ENCODE measurements around the gene ADAMTS6. TPM values are rescaled to one million over a fixed set of nuclear protein-coding genes. Genes with fewer than 3 reads are reported as not detected.

The ADAMTS6 gene
- total and polyA plus RNA-seq, 2 of the 13 experiments (the other 11 are each of a cell fraction or from before 2014, with no cell fraction given) = 3.1 to 8.2 TPM

DNA sequence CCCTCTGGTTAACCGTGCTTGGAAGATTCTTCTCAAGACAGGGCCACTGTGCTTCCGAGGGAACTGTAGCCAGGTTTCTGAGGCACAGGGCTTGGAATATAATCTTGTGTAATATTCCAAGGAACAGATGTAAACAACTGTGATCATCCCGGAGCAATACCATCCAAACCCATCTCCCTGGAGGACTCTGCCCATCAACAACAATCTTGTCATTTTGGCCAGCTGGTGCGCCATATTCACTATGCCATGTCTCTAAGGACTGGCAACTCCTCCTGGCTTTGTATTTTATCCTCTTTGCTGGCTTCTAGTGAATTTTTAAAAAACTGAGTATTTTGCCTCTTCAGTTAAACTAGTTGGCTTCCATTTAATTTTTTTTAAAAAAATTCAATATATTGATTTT, 349.3 kb downstream of the ADAMTS6 start (continued):
- TF ChIP-seq, protein P1, sequence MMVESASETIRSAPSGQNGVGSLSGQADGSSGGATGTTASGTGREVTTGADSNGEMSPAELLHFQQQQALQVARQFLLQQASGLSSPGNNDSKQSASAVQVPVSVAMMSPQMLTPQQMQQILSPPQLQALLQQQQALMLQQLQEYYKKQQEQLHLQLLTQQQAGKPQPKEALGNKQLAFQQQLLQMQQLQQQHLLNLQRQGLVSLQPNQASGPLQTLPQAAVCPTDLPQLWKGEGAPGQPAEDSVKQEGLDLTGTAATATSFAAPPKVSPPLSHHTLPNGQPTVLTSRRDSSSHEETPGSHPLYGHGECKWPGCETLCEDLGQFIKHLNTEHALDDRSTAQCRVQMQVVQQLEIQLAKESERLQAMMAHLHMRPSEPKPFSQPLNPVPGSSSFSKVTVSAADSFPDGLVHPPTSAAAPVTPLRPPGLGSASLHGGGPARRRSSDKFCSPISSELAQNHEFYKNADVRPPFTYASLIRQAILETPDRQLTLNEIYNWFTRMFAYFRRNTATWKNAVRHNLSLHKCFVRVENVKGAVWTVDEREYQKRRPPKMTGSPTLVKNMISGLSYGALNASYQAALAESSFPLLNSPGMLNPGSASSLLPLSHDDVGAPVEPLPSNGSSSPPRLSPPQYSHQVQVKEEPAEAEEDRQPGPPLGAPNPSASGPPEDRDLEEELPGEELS (CRISPR knock-in tag; IDR thresholded peaks at IDR 0.05) = no peak
- TF ChIP-seq ZFX (CRISPR knock-in tag; IDR thresholded peaks at IDR 0.05; ENCODE audit: low read depth) (no peak), EZH2 (conservative IDR thresholded peaks at IDR 0.05; ENCODE audit: low read depth, low read length) (no peak), ZBTB21 (CRISPR knock-in tag; IDR thresholded peaks at IDR 0.05) (no peak)
- TF ChIP-seq, protein P2, sequence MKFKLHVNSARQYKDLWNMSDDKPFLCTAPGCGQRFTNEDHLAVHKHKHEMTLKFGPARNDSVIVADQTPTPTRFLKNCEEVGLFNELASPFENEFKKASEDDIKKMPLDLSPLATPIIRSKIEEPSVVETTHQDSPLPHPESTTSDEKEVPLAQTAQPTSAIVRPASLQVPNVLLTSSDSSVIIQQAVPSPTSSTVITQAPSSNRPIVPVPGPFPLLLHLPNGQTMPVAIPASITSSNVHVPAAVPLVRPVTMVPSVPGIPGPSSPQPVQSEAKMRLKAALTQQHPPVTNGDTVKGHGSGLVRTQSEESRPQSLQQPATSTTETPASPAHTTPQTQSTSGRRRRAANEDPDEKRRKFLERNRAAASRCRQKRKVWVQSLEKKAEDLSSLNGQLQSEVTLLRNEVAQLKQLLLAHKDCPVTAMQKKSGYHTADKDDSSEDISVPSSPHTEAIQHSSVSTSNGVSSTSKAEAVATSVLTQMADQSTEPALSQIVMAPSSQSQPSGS (CRISPR knock-in tag; IDR thresholded peaks at IDR 0.05) = no peak

DNA sequence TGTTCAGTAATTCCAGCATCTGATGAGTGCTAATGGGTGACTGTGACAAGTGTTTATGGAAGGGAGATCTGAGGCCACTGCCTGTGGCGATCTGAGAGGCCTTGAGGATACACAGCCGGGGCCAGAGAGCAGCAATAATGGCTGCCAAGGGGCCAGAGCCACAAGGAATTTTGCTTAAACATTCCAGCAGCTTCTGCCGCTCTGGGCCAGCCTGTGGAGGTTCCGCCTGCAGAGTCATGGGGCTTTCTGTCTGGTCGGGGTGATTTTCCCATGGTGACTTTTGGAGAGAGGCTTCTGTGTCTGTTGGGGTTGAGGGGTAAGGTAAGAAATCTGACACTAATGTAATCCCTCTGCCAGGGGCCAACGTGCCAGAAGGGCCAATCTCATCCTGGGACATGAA, 353.5 kb downstream of the ADAMTS6 start:
- Histone ChIP-seq H3K9me3 (ENCODE audit: low read length) (no peaks in the 10 kb centered on the region), H3K4me2 (ENCODE audit: low read depth, low read length) (no peak overlapping the region), H3K4me3 (replicated peaks in 1 of 3; ENCODE audit: insufficient read depth in 1 of 3, low read depth in 2 of 3, low read length in 3 of 3) (no peak overlapping the region), H3K27ac (ENCODE audit: extremely low read length, insufficient read depth, low read length) (no peak overlapping the region), H2AFZ (ENCODE audit: low read length) (no peak overlapping the region), H3K9ac (ENCODE audit: insufficient read depth, low read depth, low read length) (no peak overlapping the region), H3K4me1 (ENCODE audit: insufficient read depth, low read length) (peaks cover 10% of the 10 kb centered on the region), H3K36me3 (replicated peaks in 1 of 2; ENCODE audit: control insufficient read depth in 1 of 2, insufficient read depth in 2 of 2, low read length in 2 of 2) (no peaks in the 10 kb centered on the region), H3K79me2 (ENCODE audit: insufficient read depth, low read length) (no peaks in the 10 kb centered on the region), H4K20me1 (ENCODE audit: insufficient read depth, low read length) (no peaks in the 10 kb centered on the region), H3K27me3 (ENCODE audit: control insufficient read depth in 1 of 2, insufficient read depth in 2 of 2, low read length in 2 of 2) (peaks cover 4 to 21% of the 10 kb centered on the region in 2 experiments; a peak in 4 of 5 replicates)
- no peak for ATAC-seq
- no peak for FAIRE-seq
- WGBS (ENCODE audit: low lambda C conversion rate) = 14% methylated on average over 6 of the region's 6 CpGs
- ChIA-PET POLR2A (no interaction called here), CTCF (ENCODE audit: low intra/inter-chr PET ratio, low total read pairs) (no interaction called here)
- intact Hi-C loops (cut with micrococcal nuclease; ENCODE audit: unreplicated experiment) = no loop called here
- no peak for TF ChIP-seq KDM5A (IDR thresholded peaks at IDR 0.05; ENCODE audit: borderline replicate concordance, low read length)
- no peak for TF ChIP-seq ZNF564 (CRISPR knock-in tag; IDR thresholded peaks at IDR 0.05)
- TF ChIP-seq ZNF335 (CRISPR knock-in tag; IDR thresholded peaks at IDR 0.05) = no peak
- TF ChIP-seq, protein P3, sequence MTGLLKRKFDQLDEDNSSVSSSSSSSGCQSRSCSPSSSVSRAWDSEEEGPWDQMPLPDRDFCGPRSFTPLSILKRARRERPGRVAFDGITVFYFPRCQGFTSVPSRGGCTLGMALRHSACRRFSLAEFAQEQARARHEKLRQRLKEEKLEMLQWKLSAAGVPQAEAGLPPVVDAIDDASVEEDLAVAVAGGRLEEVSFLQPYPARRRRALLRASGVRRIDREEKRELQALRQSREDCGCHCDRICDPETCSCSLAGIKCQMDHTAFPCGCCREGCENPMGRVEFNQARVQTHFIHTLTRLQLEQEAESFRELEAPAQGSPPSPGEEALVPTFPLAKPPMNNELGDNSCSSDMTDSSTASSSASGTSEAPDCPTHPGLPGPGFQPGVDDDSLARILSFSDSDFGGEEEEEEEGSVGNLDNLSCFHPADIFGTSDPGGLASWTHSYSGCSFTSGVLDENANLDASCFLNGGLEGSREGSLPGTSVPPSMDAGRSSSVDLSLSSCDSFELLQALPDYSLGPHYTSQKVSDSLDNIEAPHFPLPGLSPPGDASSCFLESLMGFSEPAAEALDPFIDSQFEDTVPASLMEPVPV (CRISPR knock-in tag; IDR thresholded peaks at IDR 0.05) = no peak
- TF ChIP-seq, protein P4, sequence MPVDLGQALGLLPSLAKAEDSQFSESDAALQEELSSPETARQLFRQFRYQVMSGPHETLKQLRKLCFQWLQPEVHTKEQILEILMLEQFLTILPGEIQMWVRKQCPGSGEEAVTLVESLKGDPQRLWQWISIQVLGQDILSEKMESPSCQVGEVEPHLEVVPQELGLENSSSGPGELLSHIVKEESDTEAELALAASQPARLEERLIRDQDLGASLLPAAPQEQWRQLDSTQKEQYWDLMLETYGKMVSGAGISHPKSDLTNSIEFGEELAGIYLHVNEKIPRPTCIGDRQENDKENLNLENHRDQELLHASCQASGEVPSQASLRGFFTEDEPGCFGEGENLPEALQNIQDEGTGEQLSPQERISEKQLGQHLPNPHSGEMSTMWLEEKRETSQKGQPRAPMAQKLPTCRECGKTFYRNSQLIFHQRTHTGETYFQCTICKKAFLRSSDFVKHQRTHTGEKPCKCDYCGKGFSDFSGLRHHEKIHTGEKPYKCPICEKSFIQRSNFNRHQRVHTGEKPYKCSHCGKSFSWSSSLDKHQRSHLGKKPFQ (CRISPR knock-in tag; IDR thresholded peaks at IDR 0.05; ENCODE audit: insufficient replicate concordance) = no peak
- TF ChIP-seq RBFOX2 (IDR thresholded peaks at IDR 0.05; ENCODE audit: low read depth, low read length) = no peak
- TF ChIP-seq, protein P5, sequence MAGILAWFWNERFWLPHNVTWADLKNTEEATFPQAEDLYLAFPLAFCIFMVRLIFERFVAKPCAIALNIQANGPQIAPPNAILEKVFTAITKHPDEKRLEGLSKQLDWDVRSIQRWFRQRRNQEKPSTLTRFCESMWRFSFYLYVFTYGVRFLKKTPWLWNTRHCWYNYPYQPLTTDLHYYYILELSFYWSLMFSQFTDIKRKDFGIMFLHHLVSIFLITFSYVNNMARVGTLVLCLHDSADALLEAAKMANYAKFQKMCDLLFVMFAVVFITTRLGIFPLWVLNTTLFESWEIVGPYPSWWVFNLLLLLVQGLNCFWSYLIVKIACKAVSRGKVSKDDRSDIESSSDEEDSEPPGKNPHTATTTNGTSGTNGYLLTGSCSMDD (CRISPR knock-in tag; IDR thresholded peaks at IDR 0.05) = no peak
- TF ChIP-seq BRD4 (CRISPR knock-in tag; IDR thresholded peaks at IDR 0.05) = no peak
- TF ChIP-seq HCFC1 (IDR thresholded peaks at IDR 0.05; ENCODE audit: low read depth, low read length) = no peak
- no peak for TF ChIP-seq GFI1 (CRISPR knock-in tag; IDR thresholded peaks at IDR 0.05; ENCODE audit: borderline replicate concordance)
- TF ChIP-seq NFE2 (CRISPR knock-in tag; IDR thresholded peaks at IDR 0.05) = no peak
- TF ChIP-seq EHMT2 (IDR thresholded peaks at IDR 0.05; ENCODE audit: borderline replicate concordance, low read depth, low read length) = no peak
- no TSS peak for BruUV-seq (replicated peaks)
- in situ Hi-C loops (cut with HindIII; ENCODE audit: extremely low pct_ligation_motif_present, low pct_unique_long_range_greater_than_20kb) = no loop called here
- no peak for DNase-seq (ENCODE audit: low spot score)
